ENCODE measurements around the gene SORCS1. TPM values are rescaled to one million over a fixed set of nuclear protein-coding genes. Genes with fewer than 3 reads are reported as not detected.
A peak's percentile ranks its signal among the peaks of the same experiment; 100 is the strongest.

The SORCS1 gene
- polyA plus RNA-seq, 3 donors: 0.09 TPM; not detected in 2

GRCh38 chr10:107213861-107214260, 49.4 kb upstream of the SORCS1 start:
- H3K36me3 Mint-ChIP-seq: no peaks in the 10 kb centered on the region
- Histone ChIP-seq H3K4me1 (ENCODE audit: control insufficient read depth in 1 of 2, insufficient read depth in 2 of 2, low read length in 2 of 2) (no peaks in the 10 kb centered on the region), H3K27ac (ENCODE audit: low read depth in 1 of 2, low read length in 2 of 2) (no peak overlapping the region), H3K27me3 (ENCODE audit: control insufficient read depth in 2 of 2, insufficient read depth in 2 of 2, low read length in 2 of 2) (no peaks in the 10 kb centered on the region), H3K4me2 (replicated peaks; ENCODE audit: extremely low read depth, low read length, poor library complexity, severe bottlenecking) (no peak overlapping the region), H3K79me2 (ENCODE audit: insufficient read depth, low read length) (no peaks in the 10 kb centered on the region), H3K4me3 (replicated peaks in 1 of 3; ENCODE audit: low read depth in 2 of 3, low read length in 3 of 3) (no peak overlapping the region), H2AFZ (ENCODE audit: insufficient read depth, low read depth, low read length, poor library complexity, severe bottlenecking) (no peak overlapping the region), H3K36me3 (replicated peaks in 1 of 2; ENCODE audit: control insufficient read depth in 1 of 2, insufficient read depth in 2 of 2, low read length in 2 of 2) (no peaks in the 10 kb centered on the region), H3K9me3 (replicated peaks in 1 of 2; ENCODE audit: control insufficient read depth in 1 of 2, insufficient read depth in 1 of 2, low read length in 2 of 2) (peaks cover 8 to 10% of the 10 kb centered on the region in 2 donors), H4K20me1 (ENCODE audit: insufficient read depth, low read length) (no peaks in the 10 kb centered on the region), H3K9ac (ENCODE audit: insufficient read depth, low read length, poor library complexity, severe bottlenecking) (no peak overlapping the region)
- intact Hi-C loops (cut with micrococcal nuclease): no loop called here
- H3K9me3 Mint-ChIP-seq: peaks cover 0 to 19% (median 7%) of the 10 kb centered on the region in 7 donors
- no peak overlapping the region for H3K4me3 Mint-ChIP-seq
- no peak for DNase-seq
- H3K4me1 Mint-ChIP-seq: no peaks in the 10 kb centered on the region
- H3K27me3 Mint-ChIP-seq (ENCODE audit: low read depth in 3 of 3): no peaks in the 10 kb centered on the region
- WGBS (ENCODE audit: insufficient coverage): 92% methylated on average over 8 of the region's 8 CpGs
- peak overlapping the region in 1 of 7 donors; percentile 57 for H3K27ac Mint-ChIP-seq
- no peak for TF ChIP-seq CTCF (IDR thresholded peaks at IDR 0.05)

- Mint-ChIP-seq H3K27me3 (ENCODE audit: low read depth in 3 of 3) (peaks cover 0 to 2% (median 1%) of the 10 kb centered on the region in 3 donors), H3K4me1 (no peaks in the 10 kb centered on the region), H3K4me3 (no peak overlapping the region), H3K9me3 (peaks cover 0 to 3% (median 0%) of the 10 kb centered on the region in 7 donors), H3K27ac (no peak overlapping the region), H3K36me3 (no peaks in the 10 kb centered on the region)
- no peak overlapping the region for H3K4me2 ChIP-seq (replicated peaks; ENCODE audit: extremely low read depth, low read length, poor library complexity, severe bottlenecking)
- no peaks in the 10 kb centered on the region for H3K27me3 ChIP-seq (ENCODE audit: control insufficient read depth in 2 of 2, insufficient read depth in 2 of 2, low read length in 2 of 2)
- H3K4me1 ChIP-seq (ENCODE audit: control insufficient read depth in 1 of 2, insufficient read depth in 2 of 2, low read length in 2 of 2): no peaks in the 10 kb centered on the region
- H3K36me3 ChIP-seq (replicated peaks in 1 of 2; ENCODE audit: control insufficient read depth in 1 of 2, insufficient read depth in 2 of 2, low read length in 2 of 2): no peaks in the 10 kb centered on the region
- TF ChIP-seq CTCF (IDR thresholded peaks at IDR 0.05): no peak
- no peak overlapping the region for H3K9ac ChIP-seq (ENCODE audit: insufficient read depth, low read length, poor library complexity, severe bottlenecking)
- H2AFZ ChIP-seq (ENCODE audit: insufficient read depth, low read depth, low read length, poor library complexity, severe bottlenecking): no peak overlapping the region
- no peak overlapping the region for H3K27ac ChIP-seq (ENCODE audit: low read depth in 1 of 2, low read length in 2 of 2)
- DNase-seq: no peak
- WGBS (ENCODE audit: insufficient coverage): 77% methylated on average over 4 of the region's 4 CpGs
- H4K20me1 ChIP-seq (ENCODE audit: insufficient read depth, low read length): no peaks in the 10 kb centered on the region
- intact Hi-C loops (cut with micrococcal nuclease): no loop called here
- no peak overlapping the region for H3K4me3 ChIP-seq (replicated peaks in 1 of 3; ENCODE audit: low read depth in 2 of 3, low read length in 3 of 3)
- no peaks in the 10 kb centered on the region for H3K9me3 ChIP-seq (replicated peaks in 1 of 2; ENCODE audit: control insufficient read depth in 1 of 2, insufficient read depth in 1 of 2, low read length in 2 of 2)
- no peaks in the 10 kb centered on the region for H3K79me2 ChIP-seq (ENCODE audit: insufficient read depth, low read length)
These were observed 42.3 kb upstream of the SORCS1 start for GRCh38 chr10:107206833-107207232.

Data from CD14-positive monocyte (primary cell).